ENCODE results near the gene LARP4B. TPM values are rescaled to one million over a fixed set of nuclear protein-coding genes. Genes with fewer than 3 reads are reported as not detected.

The LARP4B gene
- total RNA-seq, 2 experiments from 2014 or later, result 98.1 to 99.8 TPM

DNA sequence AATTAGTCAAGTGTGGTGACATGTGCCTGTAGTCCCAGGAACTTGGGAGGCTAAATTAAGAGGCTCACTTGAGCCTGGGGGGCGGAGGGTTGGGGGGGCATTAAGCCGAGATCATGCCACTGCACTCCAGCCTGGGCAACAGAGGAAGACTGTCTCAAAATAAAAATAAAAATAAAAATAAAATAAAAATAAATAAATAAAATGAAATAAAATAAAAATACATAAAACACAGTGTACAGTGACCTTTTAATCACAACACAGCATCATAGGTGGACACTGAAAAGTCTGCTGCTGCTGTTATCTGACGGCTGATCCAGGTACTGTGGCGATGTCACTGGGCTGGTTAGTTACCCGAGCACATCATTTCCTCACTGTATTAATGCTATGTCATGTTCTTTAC, 27.1 kb downstream of the LARP4B start:
- no peak for ATAC-seq (ENCODE audit: low read depth)
- Mint-ChIP-seq H3K27me3 (no peaks in the 10 kb centered on the region), H3K9me3 (no peaks in the 10 kb centered on the region), H3K4me3 (no peak overlapping the region), H3K36me3 (peaks cover 7% of the 10 kb centered on the region), H3K27ac (no peak overlapping the region), H3K4me1 (peaks cover 9% of the 10 kb centered on the region)
- no peak for DNase-seq
- POLR2A ChIA-PET, result interaction anchor here (0.6 kb wide), 1 partner anchor 124 kb away, joined by 6 read pairs; no protein-coding TSS in a partner anchor

DNA sequence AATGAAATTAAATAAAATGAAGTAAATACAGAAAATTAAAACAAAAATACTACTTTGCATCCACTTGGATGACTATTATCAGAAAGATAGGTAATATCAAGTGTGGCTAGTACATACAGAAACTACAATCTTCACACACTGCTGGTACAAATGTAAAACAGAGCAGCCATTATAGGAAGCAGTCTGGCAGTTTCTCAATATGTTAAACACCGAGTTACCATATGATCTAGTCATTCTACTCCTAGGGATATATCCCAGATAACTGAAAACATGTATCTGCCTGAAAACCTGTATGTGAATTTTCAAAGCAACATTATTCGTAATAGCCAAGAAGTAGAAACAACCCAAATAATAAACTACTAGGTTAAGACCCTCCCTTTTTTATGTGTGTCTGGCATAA, 33.4 kb downstream of the LARP4B start:
- peaks cover 11% of the 10 kb centered on the region for H3K4me1 Mint-ChIP-seq

DNA sequence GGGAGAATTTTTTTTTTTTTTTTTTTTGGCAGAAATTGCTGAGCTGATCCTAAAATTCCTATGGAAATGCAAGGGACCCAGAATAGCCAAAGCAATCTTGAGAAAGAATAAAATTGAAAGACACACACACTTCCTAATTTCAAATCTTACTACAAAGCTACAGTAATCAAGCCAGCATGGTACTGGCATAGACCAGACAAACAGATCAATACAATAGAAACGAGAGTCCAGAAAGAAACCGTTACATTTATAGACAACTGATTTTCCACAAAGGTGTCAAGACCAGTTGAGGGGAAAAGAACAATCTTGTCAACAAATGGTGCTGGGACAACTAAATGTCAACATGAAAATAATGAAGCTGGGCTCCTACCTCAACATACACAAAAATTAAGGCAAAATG, 34.5 kb downstream of the LARP4B start:
- ATAC-seq (ENCODE audit: low read depth) (no peak), DNase-seq (no peak)
- H3K4me1 Mint-ChIP-seq, result peaks cover 10% of the 10 kb centered on the region
- H3K27ac Mint-ChIP-seq, result no peak overlapping the region
- H3K9me3 Mint-ChIP-seq, result no peaks in the 10 kb centered on the region
- peaks cover 4% of the 10 kb centered on the region for H3K36me3 Mint-ChIP-seq
- POLR2A ChIA-PET, result interaction anchor here (0.6 kb wide), 1 partner anchor 298 kb away, joined by 7 read pairs; no protein-coding TSS in a partner anchor
- no peaks in the 10 kb centered on the region for H3K27me3 Mint-ChIP-seq
- no peak overlapping the region for H3K4me3 Mint-ChIP-seq

More for the DNA sequence above, 33.4 kb downstream of the LARP4B start:
- no peak for ATAC-seq (ENCODE audit: low read depth)
- H3K27ac Mint-ChIP-seq, result no peak overlapping the region
- H3K36me3 Mint-ChIP-seq, result peaks cover 5% of the 10 kb centered on the region
- POLR2A ChIA-PET, result no interaction called here
- no peaks in the 10 kb centered on the region for H3K9me3 Mint-ChIP-seq
- no peak overlapping the region for H3K4me3 Mint-ChIP-seq
- DNase-seq, result no peak
- H3K27me3 Mint-ChIP-seq, result no peaks in the 10 kb centered on the region

DNA sequence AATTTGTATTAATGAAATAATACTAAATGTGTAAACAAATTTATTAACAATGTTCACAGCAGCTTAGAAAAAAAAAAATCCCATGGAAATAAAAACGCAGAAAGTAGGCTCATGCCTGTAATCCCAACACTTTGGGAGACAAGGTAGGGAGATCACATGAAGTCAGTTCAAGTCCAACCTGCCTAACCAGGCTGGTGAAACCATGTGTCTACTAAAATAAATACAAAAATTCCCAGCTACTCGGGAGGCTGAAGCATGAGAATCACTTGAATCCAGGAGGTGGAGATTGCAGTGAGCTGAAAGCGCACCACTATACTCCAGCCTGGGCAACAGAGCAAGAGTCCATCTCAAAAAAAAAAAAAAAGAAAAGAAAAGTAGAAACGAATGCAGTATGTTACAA, 36.2 kb downstream of the LARP4B start:
- Mint-ChIP-seq H3K36me3 (peaks cover 3% of the 10 kb centered on the region), H3K4me3 (no peak overlapping the region), H3K4me1 (peaks cover 10% of the 10 kb centered on the region), H3K27ac (no peak overlapping the region), H3K9me3 (no peaks in the 10 kb centered on the region), H3K27me3 (no peaks in the 10 kb centered on the region)
- ATAC-seq (ENCODE audit: low read depth) (no peak), DNase-seq (no peak)
- POLR2A ChIA-PET, result no interaction called here

DNA sequence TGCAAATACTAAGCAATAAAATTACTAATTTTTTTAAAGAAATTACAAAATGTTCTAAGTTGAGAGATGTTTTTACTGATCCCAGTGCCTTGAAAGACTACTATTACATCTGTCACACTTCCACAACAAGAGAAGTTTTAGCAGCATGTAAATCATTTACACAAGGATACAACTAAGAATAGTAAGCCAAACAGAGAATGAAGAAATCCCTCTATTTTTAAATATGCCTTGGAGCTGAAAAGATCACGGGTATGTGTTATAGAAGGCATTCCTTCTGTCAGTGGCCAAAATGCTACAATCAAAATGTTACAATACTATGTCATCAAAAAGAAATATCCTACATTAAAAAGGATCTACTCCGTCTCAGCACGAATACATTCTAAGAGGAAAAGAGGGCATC, 52.6 kb downstream of the LARP4B start:
- Mint-ChIP-seq H3K9me3 (no peaks in the 10 kb centered on the region), H3K27ac (no peak overlapping the region), H3K4me3 (no peak overlapping the region), H3K27me3 (no peaks in the 10 kb centered on the region), H3K36me3 (peaks cover 26% of the 10 kb centered on the region), H3K4me1 (peaks cover 5% of the 10 kb centered on the region)
- POLR2A ChIA-PET, result no interaction called here
- ATAC-seq (ENCODE audit: low read depth) (no peak), DNase-seq (no peak)

DNA sequence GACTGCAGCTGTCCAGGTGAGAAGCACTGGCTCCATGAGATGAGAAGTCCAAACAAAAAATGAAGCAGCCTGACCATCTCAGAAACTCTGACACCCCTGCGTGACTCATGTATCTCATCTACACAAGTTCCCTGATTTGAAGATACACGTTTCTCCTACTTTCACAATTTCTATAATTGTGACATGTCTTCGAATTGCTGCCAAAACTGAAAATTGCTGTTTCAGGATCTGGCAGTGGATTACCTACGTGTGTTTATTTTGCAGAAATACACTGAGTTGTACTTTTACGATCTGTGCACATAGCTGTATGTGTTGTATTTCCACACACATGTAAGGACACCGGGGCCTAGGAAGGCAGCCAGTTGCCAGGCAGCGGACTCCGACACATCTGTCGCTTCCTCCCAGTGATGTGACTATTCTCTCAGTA, 53.2 kb downstream of the LARP4B start:
- no peak for ATAC-seq (ENCODE audit: low read depth)
- Mint-ChIP-seq H3K27ac (no peak overlapping the region), H3K4me1 (peaks cover 5% of the 10 kb centered on the region), H3K27me3 (no peaks in the 10 kb centered on the region), H3K4me3 (no peak overlapping the region), H3K9me3 (no peaks in the 10 kb centered on the region), H3K36me3 (peaks cover 24% of the 10 kb centered on the region)
- POLR2A ChIA-PET, result no interaction called here
- DNase-seq, result no peak

DNA sequence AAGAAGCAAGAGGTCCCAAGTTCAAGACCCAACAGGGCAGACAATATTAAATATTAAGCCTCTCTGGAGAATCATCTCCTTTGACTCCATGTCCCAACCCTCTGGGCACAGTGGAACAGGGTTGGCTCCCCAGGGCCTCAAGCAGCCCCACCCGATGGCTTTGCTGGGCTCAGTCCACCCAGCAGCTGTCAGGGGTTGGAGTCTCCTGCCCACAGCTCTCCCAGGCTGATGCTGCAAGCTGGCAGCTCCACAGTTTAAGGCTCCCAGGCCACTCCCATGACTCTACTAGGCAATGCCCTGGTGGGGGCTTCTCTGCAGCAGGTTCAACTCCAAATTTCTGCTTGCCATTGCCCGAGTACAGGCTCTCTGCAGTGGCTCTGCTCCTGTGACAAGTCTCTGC, 55.1 kb downstream of the LARP4B start:
- POLR2A ChIA-PET, result no interaction called here
- H3K27me3 Mint-ChIP-seq, result no peaks in the 10 kb centered on the region
- H3K9me3 Mint-ChIP-seq, result no peaks in the 10 kb centered on the region
- peaks cover 17% of the 10 kb centered on the region for H3K36me3 Mint-ChIP-seq
- H3K4me3 Mint-ChIP-seq, result no peak overlapping the region
- ATAC-seq (ENCODE audit: low read depth) (no peak), DNase-seq (no peak)
- H3K4me1 Mint-ChIP-seq, result peaks cover 7% of the 10 kb centered on the region
- H3K27ac Mint-ChIP-seq, result no peak overlapping the region

DNA sequence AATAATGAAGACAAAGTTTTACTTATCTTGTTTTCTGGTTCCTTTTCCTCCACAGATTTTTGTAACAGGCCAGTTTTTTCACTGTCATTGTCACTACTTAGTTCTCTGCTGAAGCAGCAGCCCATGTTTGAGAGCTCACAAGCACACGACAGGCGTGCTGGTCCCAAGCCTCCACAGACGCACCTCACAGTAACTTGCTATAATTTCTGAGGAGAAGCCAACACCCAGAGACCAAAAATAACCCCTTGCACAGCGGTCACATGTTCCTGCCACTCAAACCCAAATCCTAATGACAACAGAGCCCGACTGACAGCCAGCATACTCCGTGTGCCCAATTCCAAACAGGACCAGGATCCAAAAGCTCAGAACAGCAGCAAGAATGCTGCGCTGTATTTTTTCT, 58.5 kb downstream of the LARP4B start:
- H3K36me3 Mint-ChIP-seq, result peaks cover 14% of the 10 kb centered on the region
- no peak for ATAC-seq (ENCODE audit: low read depth)
- peaks cover 9% of the 10 kb centered on the region for H3K4me1 Mint-ChIP-seq
- DNase-seq, result no peak
- H3K9me3 Mint-ChIP-seq, result no peaks in the 10 kb centered on the region
- no peak overlapping the region for H3K27ac Mint-ChIP-seq
- no peaks in the 10 kb centered on the region for H3K27me3 Mint-ChIP-seq
- POLR2A ChIA-PET, result no interaction called here
- H3K4me3 Mint-ChIP-seq, result no peak overlapping the region

DNA sequence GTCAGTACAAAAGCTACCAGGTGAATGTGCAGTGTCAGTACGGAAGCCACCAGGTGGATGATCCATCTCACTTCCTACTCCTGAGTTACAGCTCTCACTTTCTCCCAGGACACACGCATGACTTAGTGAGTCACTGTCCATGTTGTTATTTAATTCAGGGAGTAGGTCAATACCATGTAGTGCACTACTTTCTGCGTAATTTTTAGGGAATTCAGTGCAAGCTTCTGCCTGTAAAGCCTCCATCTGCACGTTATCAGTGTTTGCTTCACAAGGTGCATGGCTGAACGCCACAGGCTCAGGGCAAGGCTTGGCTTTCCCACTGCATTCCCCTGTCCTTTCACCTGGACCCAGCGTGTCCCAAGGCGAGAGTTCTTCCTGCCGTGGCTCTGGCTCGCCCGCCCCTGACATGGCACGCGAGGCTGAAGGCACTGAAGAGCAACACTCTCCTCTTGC, 59.5 kb downstream of the LARP4B start:
- H3K27me3 Mint-ChIP-seq, result no peaks in the 10 kb centered on the region
- POLR2A ChIA-PET, result no interaction called here
- DNase-seq, result no peak
- ATAC-seq (ENCODE audit: low read depth), result no peak
- peaks cover 11% of the 10 kb centered on the region for H3K4me1 Mint-ChIP-seq
- H3K9me3 Mint-ChIP-seq, result no peaks in the 10 kb centered on the region
- H3K27ac Mint-ChIP-seq, result no peak overlapping the region
- H3K4me3 Mint-ChIP-seq, result no peak overlapping the region
- H3K36me3 Mint-ChIP-seq, result peaks cover 11% of the 10 kb centered on the region

DNA sequence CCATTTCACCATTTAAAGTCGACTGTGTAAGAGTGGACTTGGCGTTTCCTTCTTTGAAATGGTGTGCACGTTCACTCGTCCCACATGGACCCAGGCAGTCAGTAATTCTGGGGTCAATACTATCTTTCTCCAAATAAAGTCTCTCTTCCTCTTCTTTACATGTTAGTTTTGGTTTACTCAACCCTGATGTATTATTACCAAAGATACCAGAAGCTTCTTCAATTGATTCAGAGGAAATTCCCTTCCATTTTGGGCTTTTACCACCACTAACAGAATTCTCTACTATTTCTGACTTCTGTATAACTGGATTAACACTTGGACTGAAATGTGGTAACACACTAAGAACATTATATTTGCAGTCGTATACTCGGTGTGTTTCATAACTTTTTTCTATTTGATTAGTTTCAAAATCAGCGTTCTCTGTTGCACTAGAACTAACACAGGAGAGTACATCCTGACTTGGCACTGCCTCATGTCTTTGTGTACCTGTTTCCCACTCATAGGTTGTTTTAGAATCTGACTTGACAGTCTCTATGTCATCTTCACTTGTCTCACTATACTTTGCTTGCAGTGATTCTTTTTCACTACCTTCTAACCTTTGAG, 60.8 kb downstream of the LARP4B start:
- Mint-ChIP-seq H3K9me3 (no peaks in the 10 kb centered on the region), H3K4me3 (no peak overlapping the region), H3K27ac (no peak overlapping the region), H3K36me3 (peaks cover 10% of the 10 kb centered on the region), H3K4me1 (peaks cover 15% of the 10 kb centered on the region), H3K27me3 (no peaks in the 10 kb centered on the region)
- DNase-seq (no peak), ATAC-seq (ENCODE audit: low read depth) (no peak)
- POLR2A ChIA-PET, result no interaction called here

DNA sequence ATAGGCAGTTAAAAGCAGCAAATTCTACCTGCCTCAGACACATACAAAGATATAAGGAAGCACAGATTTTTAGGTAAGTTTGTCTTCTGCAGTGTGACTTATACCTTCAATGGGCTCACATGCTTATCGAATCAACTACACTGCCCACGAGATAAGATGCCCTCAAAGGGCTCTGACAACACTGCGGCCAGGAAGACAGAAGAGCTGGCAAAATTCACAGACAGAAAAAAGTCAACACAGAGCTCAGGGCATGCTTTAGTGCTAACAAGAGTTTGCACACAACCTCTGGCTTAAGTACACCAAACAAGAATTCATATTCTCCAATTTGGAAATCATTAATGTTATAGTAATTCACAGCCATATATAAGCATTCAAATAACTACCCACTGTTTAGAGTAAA, 62.3 kb downstream of the LARP4B start:
- H3K4me3 Mint-ChIP-seq, result no peak overlapping the region
- POLR2A ChIA-PET, result no interaction called here
- no peak for ATAC-seq (ENCODE audit: low read depth)
- no peak for DNase-seq
- no peak overlapping the region for H3K27ac Mint-ChIP-seq
- peaks cover 17% of the 10 kb centered on the region for H3K4me1 Mint-ChIP-seq
- no peaks in the 10 kb centered on the region for H3K9me3 Mint-ChIP-seq
- peaks cover 19% of the 10 kb centered on the region for H3K36me3 Mint-ChIP-seq
- no peaks in the 10 kb centered on the region for H3K27me3 Mint-ChIP-seq

DNA sequence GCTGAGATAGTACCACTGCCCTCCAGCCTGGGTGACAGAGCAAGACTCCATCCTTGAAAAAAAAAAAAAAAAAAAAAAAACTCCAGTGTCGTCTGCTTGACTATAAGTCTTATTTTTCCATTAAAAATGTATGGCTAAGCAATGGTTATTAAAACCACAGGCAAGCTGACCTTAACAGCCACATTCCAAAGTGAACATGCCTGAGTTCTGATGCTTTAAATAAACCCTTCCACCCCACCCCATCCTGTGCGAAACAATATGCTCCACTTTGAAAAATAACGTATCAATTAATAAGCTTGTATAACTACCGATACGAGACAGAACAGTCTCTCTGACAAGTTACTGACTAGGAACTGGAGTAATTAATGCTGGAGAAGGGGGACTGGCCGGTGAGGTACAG, 63.7 kb downstream of the LARP4B start:
- Mint-ChIP-seq H3K9me3 (no peaks in the 10 kb centered on the region), H3K4me3 (no peak overlapping the region), H3K36me3 (peaks cover 28% of the 10 kb centered on the region), H3K4me1 (peaks cover 18% of the 10 kb centered on the region), H3K27me3 (no peaks in the 10 kb centered on the region), H3K27ac (no peak overlapping the region)
- POLR2A ChIA-PET, result interaction anchor here (0.7 kb wide), 1 partner anchor 61 kb away, joined by 6 read pairs; no protein-coding TSS in a partner anchor
- no peak for DNase-seq
- no peak for ATAC-seq (ENCODE audit: low read depth)

DNA sequence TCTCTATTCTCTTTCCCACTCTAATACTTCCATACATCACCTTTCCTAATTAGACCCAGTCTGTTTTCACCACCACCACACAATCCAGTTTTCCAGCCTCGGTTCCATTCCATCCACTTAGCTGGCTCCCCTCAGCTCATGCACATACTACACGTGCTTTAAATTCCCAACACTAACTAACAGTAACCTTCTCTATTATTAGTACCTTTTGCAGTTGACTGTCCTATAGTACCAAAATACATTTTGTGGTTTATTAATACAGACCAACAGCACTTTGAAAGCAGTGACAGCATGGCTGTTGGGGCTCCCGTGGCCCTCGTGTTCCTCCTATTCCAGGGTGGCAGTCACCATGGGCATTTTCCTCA, 64.9 kb downstream of the LARP4B start:
- H3K9me3 Mint-ChIP-seq, result no peaks in the 10 kb centered on the region
- no peak overlapping the region for H3K27ac Mint-ChIP-seq
- ATAC-seq (ENCODE audit: low read depth) (no peak), DNase-seq (no peak)
- H3K27me3 Mint-ChIP-seq, result no peaks in the 10 kb centered on the region
- POLR2A ChIA-PET, result no interaction called here
- peaks cover 19% of the 10 kb centered on the region for H3K4me1 Mint-ChIP-seq
- no peak overlapping the region for H3K4me3 Mint-ChIP-seq
- peaks cover 35% of the 10 kb centered on the region for H3K36me3 Mint-ChIP-seq

DNA sequence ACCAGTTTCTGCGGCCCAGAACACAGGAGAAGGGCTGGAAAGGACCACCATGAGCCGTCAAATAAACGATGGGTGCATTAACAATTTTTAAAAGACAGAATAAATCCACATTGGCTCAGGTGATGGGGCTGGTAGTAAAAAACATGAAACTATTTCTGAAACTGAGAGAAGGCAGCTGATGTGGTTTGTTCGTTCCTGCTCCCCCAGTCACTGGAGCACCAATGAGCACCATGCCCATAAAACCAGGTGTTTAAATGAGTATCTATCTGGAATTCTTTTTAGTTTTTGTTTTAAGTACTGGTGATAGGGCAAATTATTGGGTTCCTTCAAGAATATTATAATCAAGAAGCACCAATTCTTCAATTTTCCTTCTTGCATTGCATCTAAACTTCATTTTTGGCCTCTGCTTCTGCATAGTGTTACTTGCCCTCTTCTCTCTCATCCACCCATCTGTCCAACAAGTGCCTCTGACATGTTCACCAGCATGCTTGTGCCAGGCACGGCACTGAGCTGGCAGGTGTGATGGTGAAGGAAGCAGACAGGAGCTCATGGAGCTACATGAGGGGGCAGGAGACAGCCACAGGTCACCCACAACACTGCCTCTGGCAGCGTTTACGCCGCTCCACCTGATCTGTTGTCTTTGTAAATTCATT, 65.5 kb downstream of the LARP4B start:
- no peaks in the 10 kb centered on the region for H3K27me3 Mint-ChIP-seq
- H3K4me1 Mint-ChIP-seq, result peaks cover 19% of the 10 kb centered on the region
- POLR2A ChIA-PET, result no interaction called here
- H3K36me3 Mint-ChIP-seq, result peaks cover 39% of the 10 kb centered on the region
- H3K4me3 Mint-ChIP-seq, result no peak overlapping the region
- no peak overlapping the region for H3K27ac Mint-ChIP-seq
- ATAC-seq (ENCODE audit: low read depth) (no peak), DNase-seq (no peak)
- no peaks in the 10 kb centered on the region for H3K9me3 Mint-ChIP-seq

All from activated naive CD8-positive, alpha-beta T cell treated with anti-CD3 and anti-CD28 coated beads, Interleukin-2, amount 10 ng/mL, durations not matched to agents 7 days and 5 days (primary cell).